OCI-LY1 (cell line): ENCODE results near the gene HAGH.

Source experiments
- H2AFZ ChIP-seq: fragments of 200-600 bp; sonication (generic), shearing (Covaris generic); 2 replicates; pipeline ENCODE4 v1.6.0; 2014; ENCODE audit warnings: antibody characterized with exemption, mild to moderate bottlenecking, low read length
- H3F3A ChIP-seq: fragments of 200-600 bp; sonication (generic), shearing (Covaris generic); 2 replicates; pipeline ENCODE4 v1.6.0; 2014; ENCODE audit warnings: mild to moderate bottlenecking, antibody characterized with exemption, low read length, moderate library complexity; ENCODE audit not compliant: insufficient read depth
- H3K27ac ChIP-seq: fragments of 200-600 bp; sonication (generic); 2 replicates; pipeline ENCODE4 v1.5.1; 2014; ENCODE audit warnings: low read length, mixed run types, mild to moderate bottlenecking, low read depth; ENCODE audit not compliant: poor library complexity, severe bottlenecking
- H3K27me3 ChIP-seq: fragments of 200-600 bp; sonication (generic); 2 replicates; pipeline ENCODE4 v1.6.0; 2014; ENCODE audit warnings: antibody characterized with exemption, mild to moderate bottlenecking, low read length, moderate library complexity; ENCODE audit not compliant: insufficient read depth
- H3K36me3 ChIP-seq: fragments of 200-600 bp; sonication (generic); 2 replicates; pipeline ENCODE4 v1.6.1; 2014; ENCODE audit warnings: mild to moderate bottlenecking, antibody characterized with exemption, low read length, moderate library complexity, mixed read lengths; ENCODE audit not compliant: insufficient read depth
- H3K4me1 ChIP-seq: fragments of 200-600 bp; sonication (generic); 2 replicates; pipeline ENCODE4 v1.5.1; 2014; ENCODE audit warnings: mild to moderate bottlenecking, low read length, moderate library complexity; ENCODE audit not compliant: insufficient read depth, severe bottlenecking
- H3K4me2 ChIP-seq: fragments of 200-600 bp; sonication (generic), shearing (Covaris generic); 2 replicates; pipeline ENCODE4 v1.6.1; 2014; ENCODE audit warnings: low read length
- H3K4me3 ChIP-seq: fragments of 200-600 bp; sonication (generic); 2 replicates; pipeline ENCODE4 v1.5.1; 2014; ENCODE audit warnings: low read length, low read depth, mild to moderate bottlenecking, mixed read lengths; ENCODE audit not compliant: poor library complexity, severe bottlenecking
- H3K79me2 ChIP-seq: fragments of 200-600 bp; shearing (Covaris generic); 2 replicates; pipeline ENCODE4 v1.6.1; 2016; ENCODE audit warnings: mixed run types, low read length, mixed read lengths; ENCODE audit not compliant: insufficient read depth
- H3K9ac ChIP-seq: fragments of 200-600 bp; sonication (generic), shearing (Covaris generic); 2 replicates; pipeline ENCODE4 v1.6.1; 2014; ENCODE audit warnings: mild to moderate bottlenecking, low read length, mixed read lengths
- H3K9me2 ChIP-seq: fragments of 200-600 bp; sonication (generic), shearing (Covaris generic); 2 replicates; pipeline ENCODE4 v1.6.1; 2014; ENCODE audit warnings: low read depth, mild to moderate bottlenecking, low read length, mixed read lengths
- H3K9me3 ChIP-seq: fragments of 200-600 bp; shearing (Covaris generic); 2 replicates; pipeline ENCODE4 v1.6.1; 2014; ENCODE audit warnings: low read length, mixed read lengths
- H4K20me1 ChIP-seq: fragments of 200-600 bp; sonication (generic), shearing (Covaris generic); 2 replicates; pipeline ENCODE4 v1.6.0; 2016; ENCODE audit warnings: mild to moderate bottlenecking, low read length; ENCODE audit not compliant: insufficient read depth
- CTCF ChIP-seq: fragments of 200-600 bp; sonication (generic), shearing (Covaris generic); IDR thresholded peaks from 2 replicates; pipeline ENCODE4 v1.5.1; 2017; ENCODE audit warnings: mild to moderate bottlenecking, antibody characterized with exemption, low read length, moderate library complexity, mixed read lengths
- EZH2 ChIP-seq: fragments of 200-600 bp; sonication (generic), shearing (Covaris generic); IDR thresholded peaks from 2 replicates; pipeline ENCODE4 v1.8.0; 2017; ENCODE audit warnings: borderline replicate concordance, mixed run types, mild to moderate bottlenecking, antibody characterized with exemption, low read length, moderate library complexity, mixed read lengths

Gene HAGH

GRCh38 chr16:1859650-1860049 is 33.0 kb upstream of the HAGH start:
- TF ChIP-seq EZH2 (no peak), CTCF (no peak)
- H3K27me3 ChIP-seq = no peaks in the 10 kb centered on the region

GRCh38 chr16:1858189-1858865 is 31.7 kb upstream of the HAGH start:
- H3K4me3 ChIP-seq = no peak overlapping the region
- H3K27me3 ChIP-seq = 0 out of 2 replicates have a peak, but pooled peaks cover 4% of the 10 kb centered on the region
- no peak overlapping the region for H2AFZ ChIP-seq

More at GRCh38 chr16:1859650-1860049, 33.0 kb upstream of the HAGH start:
- Histone ChIP-seq H3K4me1 (no peaks in the 10 kb centered on the region), H3K9me2 (no peaks in the 10 kb centered on the region), H3F3A (no peaks in the 10 kb centered on the region), H2AFZ (no peak overlapping the region), H3K27ac (no peak overlapping the region), H4K20me1 (no peaks in the 10 kb centered on the region), H3K4me3 (no peak overlapping the region), H3K4me2 (no peak overlapping the region), H3K9me3 (no peaks in the 10 kb centered on the region), H3K36me3 (no peaks in the 10 kb centered on the region), H3K9ac (no peak overlapping the region), H3K79me2 (no peaks in the 10 kb centered on the region)

GRCh38 chr16:1857433-1858097 is 30.9 kb upstream of the HAGH start:
- Histone ChIP-seq H3K4me3 (no peak overlapping the region), H2AFZ (no peak overlapping the region), H3K4me1 (no peaks in the 10 kb centered on the region), H3K9me3 (no peaks in the 10 kb centered on the region), H3K9ac (no peak overlapping the region), H3K79me2 (no peaks in the 10 kb centered on the region), H3K9me2 (no peaks in the 10 kb centered on the region), H3K4me2 (no peak overlapping the region), H3K36me3 (no peaks in the 10 kb centered on the region), H3K27ac (no peak overlapping the region), H3F3A (no peaks in the 10 kb centered on the region), H4K20me1 (no peaks in the 10 kb centered on the region), H3K27me3 (0 out of 2 replicates have a peak, but pooled peaks cover 4% of the 10 kb centered on the region)
- TF ChIP-seq CTCF (no peak), EZH2 (no peak)

More at GRCh38 chr16:1858189-1858865, 31.7 kb upstream of the HAGH start:
- Histone ChIP-seq H3K36me3 (no peaks in the 10 kb centered on the region), H3K9me2 (no peaks in the 10 kb centered on the region), H3K27ac (no peak overlapping the region), H3K9ac (no peak overlapping the region), H3K4me2 (no peak overlapping the region), H3K4me1 (no peaks in the 10 kb centered on the region), H3K9me3 (no peaks in the 10 kb centered on the region), H3F3A (no peaks in the 10 kb centered on the region), H4K20me1 (no peaks in the 10 kb centered on the region), H3K79me2 (no peaks in the 10 kb centered on the region)
- TF ChIP-seq EZH2 (no peak), CTCF (no peak)
